GM20000 (cell line): ENCODE data around the gene GRID2.
"Not testable (repeated sequence)": the region's sequence is repeated elsewhere in the genome, so short reads cannot be mapped to it uniquely, and the experiment has no call there.

ENCODE experiments used
- DNase-seq: peaks from one replicate; pipeline ENCODE4 v3.0.0; 2012; ENCODE audit warnings: low spot score
- TF ChIP-seq, protein P1 (sequence below): IDR thresholded peaks from 2 replicates; pipeline ENCODE4 v1.5.1; 2012; ENCODE audit warnings: mild to moderate bottlenecking, control low read depth; ENCODE audit errors: extremely low read depth, missing control alignments

The GRID2 gene

DNA sequence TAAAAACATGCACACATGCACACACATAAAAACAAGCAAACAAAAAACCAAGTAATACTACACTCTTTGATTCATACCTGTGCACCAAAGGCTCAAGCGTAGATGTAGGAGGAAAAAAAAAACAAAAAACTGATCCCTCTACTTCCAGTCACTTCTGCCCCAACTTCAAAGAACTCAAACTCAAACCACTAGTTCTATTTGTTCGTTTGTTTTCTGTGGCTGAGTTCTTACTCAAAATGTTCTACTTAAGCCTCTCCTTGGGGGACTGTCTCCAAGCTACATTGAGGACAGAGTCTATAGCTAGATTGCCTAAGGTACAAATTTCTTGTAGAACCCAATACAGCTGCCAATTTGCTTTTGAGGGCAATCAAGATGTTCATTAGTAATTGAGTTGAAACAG is 1353.8 kb downstream of the GRID2 start:
- TF ChIP-seq, protein P1, sequence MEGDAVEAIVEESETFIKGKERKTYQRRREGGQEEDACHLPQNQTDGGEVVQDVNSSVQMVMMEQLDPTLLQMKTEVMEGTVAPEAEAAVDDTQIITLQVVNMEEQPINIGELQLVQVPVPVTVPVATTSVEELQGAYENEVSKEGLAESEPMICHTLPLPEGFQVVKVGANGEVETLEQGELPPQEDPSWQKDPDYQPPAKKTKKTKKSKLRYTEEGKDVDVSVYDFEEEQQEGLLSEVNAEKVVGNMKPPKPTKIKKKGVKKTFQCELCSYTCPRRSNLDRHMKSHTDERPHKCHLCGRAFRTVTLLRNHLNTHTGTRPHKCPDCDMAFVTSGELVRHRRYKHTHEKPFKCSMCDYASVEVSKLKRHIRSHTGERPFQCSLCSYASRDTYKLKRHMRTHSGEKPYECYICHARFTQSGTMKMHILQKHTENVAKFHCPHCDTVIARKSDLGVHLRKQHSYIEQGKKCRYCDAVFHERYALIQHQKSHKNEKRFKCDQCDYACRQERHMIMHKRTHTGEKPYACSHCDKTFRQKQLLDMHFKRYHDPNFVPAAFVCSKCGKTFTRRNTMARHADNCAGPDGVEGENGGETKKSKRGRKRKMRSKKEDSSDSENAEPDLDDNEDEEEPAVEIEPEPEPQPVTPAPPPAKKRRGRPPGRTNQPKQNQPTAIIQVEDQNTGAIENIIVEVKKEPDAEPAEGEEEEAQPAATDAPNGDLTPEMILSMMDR = no peak
- no peak for DNase-seq

DNA sequence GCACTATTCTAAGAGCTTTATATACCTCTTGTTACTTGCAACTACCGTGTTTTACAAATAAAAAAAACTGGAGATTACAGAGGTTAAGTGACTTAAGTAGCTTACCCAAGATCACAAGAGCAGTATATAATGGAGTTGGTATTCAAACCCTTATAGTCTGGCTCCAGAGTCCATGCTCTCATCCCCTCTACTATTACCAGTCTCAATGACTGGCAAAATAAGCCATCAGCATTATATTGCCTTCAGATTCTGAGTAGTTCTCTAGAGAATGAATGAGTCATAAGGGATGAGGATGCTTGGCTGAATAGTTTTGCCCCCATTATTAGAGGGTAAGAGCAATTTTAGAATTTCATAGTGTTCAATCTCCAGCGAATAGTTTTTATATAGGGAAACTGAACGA is 1354.7 kb downstream of the GRID2 start:
- no peak for DNase-seq

DNA sequence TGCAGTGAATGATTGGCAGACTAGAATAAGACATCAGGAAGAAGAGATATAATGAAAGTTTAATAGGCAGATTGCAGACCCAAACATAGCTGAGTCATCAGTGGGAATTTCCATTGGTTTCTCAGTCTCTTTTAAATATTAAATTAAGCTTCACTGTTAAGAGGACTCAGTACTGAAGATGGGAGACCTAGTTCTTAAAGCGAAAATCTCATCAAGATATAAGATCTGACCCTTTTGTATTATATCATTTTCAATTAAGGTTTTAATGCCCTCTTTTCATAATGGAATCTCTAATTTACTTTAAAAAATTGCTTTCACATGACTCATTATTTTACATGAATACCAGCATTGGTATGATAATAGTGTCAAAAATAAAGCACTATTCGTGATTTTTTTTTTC is 1355.9 kb downstream of the GRID2 start:
- TF ChIP-seq, protein P1 = no peak
- DNase-seq = no peak

More for the DNA sequence above, 1354.7 kb downstream of the GRID2 start:
- TF ChIP-seq, protein P1 = no peak

- TF ChIP-seq, protein P1 = no peak
- no peak for DNase-seq
Measured at GRCh38 chr4:93660036-93660435, 1356.3 kb downstream of the GRID2 start.

GRCh38 chr4:93670434-93670833 is 1366.7 kb downstream of the GRID2 start:
- TF ChIP-seq, protein P1 = no peak
- no peak for DNase-seq

- TF ChIP-seq, protein P1 = no peak
- DNase-seq = no peak
Measured at GRCh38 chr4:93671093-93671492, 1367.3 kb downstream of the GRID2 start.

DNA sequence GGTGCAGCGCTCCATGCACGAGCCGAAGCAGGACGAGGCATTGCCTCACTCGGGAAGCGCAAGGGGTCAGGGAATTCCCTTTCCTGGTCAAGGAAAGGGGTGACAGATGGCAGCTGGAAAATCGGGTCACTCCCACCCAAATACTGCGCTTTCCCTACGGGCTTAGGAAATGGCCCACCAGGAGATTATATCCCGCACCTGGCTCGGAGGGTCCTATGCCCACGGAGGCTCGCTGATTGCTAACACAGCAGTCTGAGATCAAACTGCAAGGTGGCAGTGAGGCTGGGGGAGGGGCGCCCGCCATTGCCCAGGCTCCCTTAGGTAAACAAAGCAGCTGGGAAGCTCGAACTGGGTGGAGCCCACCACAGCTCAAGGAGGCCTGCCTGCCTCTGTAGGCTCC is 1373.2 kb downstream of the GRID2 start:
- not testable (repeated sequence) for DNase-seq

- no peak for DNase-seq
- TF ChIP-seq, protein P1 = no peak
Measured at GRCh38 chr4:93684571-93684970, 1380.8 kb downstream of the GRID2 start.
